Omental fat pad (tissue), 4 donors: Measurements from ENCODE around the gene IGLL5. TPM values are rescaled to one million over a fixed set of nuclear protein-coding genes. Genes with fewer than 3 reads are reported as not detected.

Experiments
- ATAC-seq: fragments of 150-250 bp; one replicate; pipeline ENCODE4 v1.9.1; 2016; ENCODE audit warnings: mild to moderate bottlenecking, moderate library complexity; ENCODE audit not compliant: low FRiP score
- DNase-seq: peaks from one replicate; pipeline ENCODE4 v3.0.0-alpha.2; 2019; ENCODE audit warnings: low spot score
- CTCF ChIP-seq, 3 donors: fragments of 450-650 bp; IDR thresholded peaks; one replicate each; pipeline ENCODE4 v1.5.1; 2016 to 2017; ENCODE audit warnings: antibody characterized with exemption in 3 of 3, mild to moderate bottlenecking in 3 of 3, moderate library complexity in 2 of 3
- total RNA-seq, 4 donors: library from RNA; depleted of rRNA; stranded (reverse); fragments of >200 nt; gene quantifications; one replicate each; pipeline ENCODE4 v1.1.0, GENCODE V29; 2016

IGLL5 gene
- total RNA-seq, 4 donors from 2014 or later = 1.2 to 7.7 (median 1.4) TPM

GRCh38 chr22:22911327-22912134, 23.9 kb downstream of the IGLL5 start:
- DNase-seq = no peak
- ATAC-seq = no peak
- TF ChIP-seq CTCF (IDR thresholded peaks at IDR 0.05) = no peak

- no peak for TF ChIP-seq CTCF (IDR thresholded peaks at IDR 0.05)
- DNase-seq = no peak
- no peak for ATAC-seq
These were observed 24.7 kb downstream of the IGLL5 start for GRCh38 chr22:22912135-22912987.

- no peak for ATAC-seq
- no peak for DNase-seq
- TF ChIP-seq CTCF (IDR thresholded peaks at IDR 0.05) = no peak
These were observed 25.3 kb downstream of the IGLL5 start for GRCh38 chr22:22912988-22913253.

- DNase-seq = no peak
- no peak for TF ChIP-seq CTCF (IDR thresholded peaks at IDR 0.05)
- no peak for ATAC-seq
These were observed 26.4 kb downstream of the IGLL5 start for GRCh38 chr22:22913989-22914388.

GRCh38 chr22:22914726-22915669, 27.4 kb downstream of the IGLL5 start:
- no peak for ATAC-seq
- no peak for TF ChIP-seq CTCF (IDR thresholded peaks at IDR 0.05)
- no peak for DNase-seq

GRCh38 chr22:22915670-22916035, 28.0 kb downstream of the IGLL5 start:
- DNase-seq = no peak
- no peak for ATAC-seq
- no peak for TF ChIP-seq CTCF (IDR thresholded peaks at IDR 0.05)
